ENCODE results near the gene ATP5F1D. TPM values are rescaled to one million over a fixed set of nuclear protein-coding genes. Genes with fewer than 3 reads are reported as not detected.

Gene ATP5F1D
- total RNA-seq, 1 experiment from 2014 or later: 179 TPM

GRCh38 chr19:1239796-1240737 lies 1.5 kb upstream of the ATP5F1D start:
- Histone ChIP-seq H4K20me1 (ENCODE audit: control insufficient read depth, insufficient read depth, insufficient read length) (no peaks in the 10 kb centered on the region), H3K23me2 (ENCODE audit: insufficient read length, low read depth, low read length, poor library complexity, severe bottlenecking) (peaks cover 11% of the 10 kb centered on the region), H3K23ac (ENCODE audit: insufficient read length, low read depth, low read length) (no peak overlapping the region), H4K5ac (ENCODE audit: insufficient read length, low read depth, low read length) (no peak overlapping the region), H3K9me3 (ENCODE audit: control insufficient read depth, low read depth, low read length) (no peaks in the 10 kb centered on the region), H3K18ac (ENCODE audit: insufficient read length, low read depth, low read length) (peak overlapping the region; percentile 70), H3T11ph (ENCODE audit: low read length) (no peak overlapping the region), H4K8ac (replicated peaks; ENCODE audit: insufficient read length, low read depth, low read length) (no peak overlapping the region), H3K9ac (ENCODE audit: extremely low read depth, insufficient read length, low read length) (no peak overlapping the region), H3K27me3 (ENCODE audit: insufficient read depth, low read length) (no peaks in the 10 kb centered on the region), H2AFZ (ENCODE audit: low read length) (no peak overlapping the region), H3K27ac (ENCODE audit: insufficient read length, low read depth, low read length) (no peak overlapping the region), H2AK5ac (ENCODE audit: insufficient read length, low read length) (no peak overlapping the region), H3K79me2 (ENCODE audit: insufficient read depth, low read length) (no peaks in the 10 kb centered on the region; the same call in 1 of the 2 replicates), H3K14ac (ENCODE audit: insufficient read depth, low read length) (peak overlapping the region; percentile 82), H2BK15ac (ENCODE audit: low read depth, low read length) (no peak overlapping the region), H4K91ac (ENCODE audit: insufficient read length, low read depth, low read length) (no peak overlapping the region), H3K4ac (ENCODE audit: low read depth, low read length) (no peak overlapping the region), H2BK120ac (ENCODE audit: low read depth, low read length, poor library complexity, severe bottlenecking) (no peak overlapping the region), H2BK20ac (ENCODE audit: low read depth, low read length, poor library complexity, severe bottlenecking) (no peak overlapping the region), H3K56ac (ENCODE audit: insufficient read length, low read depth, low read length) (no peak overlapping the region), H2BK5ac (ENCODE audit: insufficient read length, low read length) (no peak overlapping the region), H3K4me1 (ENCODE audit: insufficient read depth, low read length) (no peaks in the 10 kb centered on the region), H2BK12ac (ENCODE audit: insufficient read length, low read depth, low read length) (no peak overlapping the region), H3K4me2 (ENCODE audit: insufficient read depth, insufficient read length, low read length) (peak overlapping the region; percentile 45), H3K79me1 (ENCODE audit: insufficient read depth, low read depth, low read length, poor library complexity, severe bottlenecking) (no peaks in the 10 kb centered on the region)
- peaks cover 15 to 23% of the 10 kb centered on the region in 2 experiments for H3K4me1 Mint-ChIP-seq
- DNase-seq: peak; percentile 91
- peaks cover 1% of the 10 kb centered on the region for H3K27me3 Mint-ChIP-seq (ENCODE audit: low read depth)
- WGBS (ENCODE audit: extremely low coverage, insufficient read length, low lambda C conversion rate): no CpG with 5 or more reads among the region's 84 CpGs
- peaks cover 0 to 10% (median 3%) of the 10 kb centered on the region in 3 experiments; a peak in 4 of 7 replicates for H3K36me3 Mint-ChIP-seq (ENCODE audit: insufficient read depth in 1 of 3, low read depth in 3 of 3)
- no peak overlapping the region for H3K27ac Mint-ChIP-seq
- H3K4me3 Mint-ChIP-seq: peak overlapping the region; percentile 76 to 87
- no peaks in the 10 kb centered on the region; a peak in 1 of 5 replicates for H3K9me3 Mint-ChIP-seq
- TF ChIP-seq, protein P1, sequence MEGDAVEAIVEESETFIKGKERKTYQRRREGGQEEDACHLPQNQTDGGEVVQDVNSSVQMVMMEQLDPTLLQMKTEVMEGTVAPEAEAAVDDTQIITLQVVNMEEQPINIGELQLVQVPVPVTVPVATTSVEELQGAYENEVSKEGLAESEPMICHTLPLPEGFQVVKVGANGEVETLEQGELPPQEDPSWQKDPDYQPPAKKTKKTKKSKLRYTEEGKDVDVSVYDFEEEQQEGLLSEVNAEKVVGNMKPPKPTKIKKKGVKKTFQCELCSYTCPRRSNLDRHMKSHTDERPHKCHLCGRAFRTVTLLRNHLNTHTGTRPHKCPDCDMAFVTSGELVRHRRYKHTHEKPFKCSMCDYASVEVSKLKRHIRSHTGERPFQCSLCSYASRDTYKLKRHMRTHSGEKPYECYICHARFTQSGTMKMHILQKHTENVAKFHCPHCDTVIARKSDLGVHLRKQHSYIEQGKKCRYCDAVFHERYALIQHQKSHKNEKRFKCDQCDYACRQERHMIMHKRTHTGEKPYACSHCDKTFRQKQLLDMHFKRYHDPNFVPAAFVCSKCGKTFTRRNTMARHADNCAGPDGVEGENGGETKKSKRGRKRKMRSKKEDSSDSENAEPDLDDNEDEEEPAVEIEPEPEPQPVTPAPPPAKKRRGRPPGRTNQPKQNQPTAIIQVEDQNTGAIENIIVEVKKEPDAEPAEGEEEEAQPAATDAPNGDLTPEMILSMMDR (conservative IDR thresholded peaks at IDR 0.05): peak; percentile 90

Measured in H9 (cell line).